Fibroblast of skin of left biceps (primary cell): Measurements from ENCODE around the gene IFI16.
"Not testable (repeated sequence)": the region's sequence is repeated elsewhere in the genome, so short reads cannot be mapped to it uniquely, and the experiment has no call there.

Experiments used
- DNase-seq, 2 experiments: peaks; one replicate each; pipeline ENCODE4 v3.0.0-alpha.2; 2013; ENCODE audit warnings: low read depth in 2 of 2

Gene IFI16

DNA sequence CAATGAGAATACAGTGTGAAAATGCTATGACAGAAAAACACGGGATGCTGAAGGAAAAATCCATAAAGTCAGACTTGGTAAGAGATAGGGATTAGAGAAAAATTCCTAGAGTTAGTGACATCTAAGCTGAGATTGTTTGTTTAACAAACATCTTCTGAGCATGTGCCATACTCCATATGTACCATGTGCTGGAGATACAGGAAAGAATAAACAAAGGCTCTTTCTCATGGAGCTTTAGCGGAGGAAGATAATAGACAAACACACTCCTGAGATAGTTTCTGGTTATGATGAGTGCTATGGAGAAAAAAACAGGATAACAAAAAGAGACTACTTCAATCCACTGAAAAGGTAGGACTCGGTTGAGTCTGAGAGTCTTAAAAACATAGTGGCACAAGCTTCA is 88.9 kb downstream of the IFI16 start:
- DNase-seq, result no peak

GRCh38 chr1:159100589-159100988 is 90.9 kb downstream of the IFI16 start:
- no peak for DNase-seq

GRCh38 chr1:159103021-159103420 is 93.3 kb downstream of the IFI16 start:
- not testable (repeated sequence) for DNase-seq
